Measurements from ENCODE around the gene INF2. TPM values are rescaled to one million over a fixed set of nuclear protein-coding genes. Genes with fewer than 3 reads are reported as not detected.
A peak's percentile ranks its signal among the peaks of the same experiment; 100 is the strongest.

The INF2 gene
- total RNA-seq, 1 donor from 2014 or later: 249 TPM

DNA sequence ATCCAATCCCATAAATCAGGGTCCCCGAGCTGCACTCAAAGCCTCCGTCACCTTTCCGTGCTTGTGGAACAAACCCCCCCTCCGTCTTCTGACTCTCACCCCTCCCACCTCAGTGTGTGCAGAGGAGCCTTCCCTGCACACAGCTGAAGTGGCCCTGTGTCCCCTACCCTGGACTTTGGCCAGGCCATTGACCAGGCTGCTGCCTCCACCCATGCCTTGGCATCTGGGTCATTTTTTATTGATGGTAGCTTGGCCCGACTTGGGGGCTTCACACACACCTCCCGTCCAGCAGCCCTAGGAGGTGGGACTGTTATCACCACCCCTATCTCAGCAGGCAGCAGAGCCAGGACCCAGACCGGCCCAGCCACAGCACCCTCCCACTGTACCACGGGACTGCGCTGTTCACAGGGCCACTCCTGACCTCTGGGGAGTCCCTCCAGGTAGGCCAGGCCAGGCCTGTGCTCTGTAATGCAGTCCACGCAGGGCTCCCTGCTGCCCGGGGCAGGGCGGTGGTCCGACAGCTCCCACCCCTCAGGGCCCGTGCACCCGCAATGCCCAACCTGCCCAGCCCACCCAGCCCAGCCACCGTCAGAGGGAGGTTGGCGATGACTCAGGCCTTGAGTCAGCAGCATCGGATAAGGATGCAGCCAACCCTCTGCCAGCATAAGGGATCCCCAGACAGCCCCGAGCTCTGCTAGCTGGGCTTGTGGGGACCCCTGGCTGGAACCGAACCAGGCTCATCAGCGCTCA lies 9.2 kb upstream of the INF2 start:
- Histone ChIP-seq H3K4me3 (peak overlapping the region in 1 of 2 donors; percentile 58), H3K36me3 (no peaks in the 10 kb centered on the region), H3K27ac (peak overlapping the region; percentile 85 to 89), H3K9me3 (no peaks in the 10 kb centered on the region), H3K4me1 (peaks cover 45 to 52% of the 10 kb centered on the region in 2 donors), H3K27me3 (no peaks in the 10 kb centered on the region)
- intact Hi-C loops (cut with DNase I): loop anchor here (2.0 to 10.0 kb wide), 5 partner anchors 29 to 805 kb away; partner anchors contain the start of genes AHNAK2, CRIP1 and SIVA1
- peak; percentile 46 to 87 for DNase-seq (ENCODE audit: low spot score in 2 of 2)
- TF ChIP-seq CTCF (IDR thresholded peaks at IDR 0.05): no peak

DNA sequence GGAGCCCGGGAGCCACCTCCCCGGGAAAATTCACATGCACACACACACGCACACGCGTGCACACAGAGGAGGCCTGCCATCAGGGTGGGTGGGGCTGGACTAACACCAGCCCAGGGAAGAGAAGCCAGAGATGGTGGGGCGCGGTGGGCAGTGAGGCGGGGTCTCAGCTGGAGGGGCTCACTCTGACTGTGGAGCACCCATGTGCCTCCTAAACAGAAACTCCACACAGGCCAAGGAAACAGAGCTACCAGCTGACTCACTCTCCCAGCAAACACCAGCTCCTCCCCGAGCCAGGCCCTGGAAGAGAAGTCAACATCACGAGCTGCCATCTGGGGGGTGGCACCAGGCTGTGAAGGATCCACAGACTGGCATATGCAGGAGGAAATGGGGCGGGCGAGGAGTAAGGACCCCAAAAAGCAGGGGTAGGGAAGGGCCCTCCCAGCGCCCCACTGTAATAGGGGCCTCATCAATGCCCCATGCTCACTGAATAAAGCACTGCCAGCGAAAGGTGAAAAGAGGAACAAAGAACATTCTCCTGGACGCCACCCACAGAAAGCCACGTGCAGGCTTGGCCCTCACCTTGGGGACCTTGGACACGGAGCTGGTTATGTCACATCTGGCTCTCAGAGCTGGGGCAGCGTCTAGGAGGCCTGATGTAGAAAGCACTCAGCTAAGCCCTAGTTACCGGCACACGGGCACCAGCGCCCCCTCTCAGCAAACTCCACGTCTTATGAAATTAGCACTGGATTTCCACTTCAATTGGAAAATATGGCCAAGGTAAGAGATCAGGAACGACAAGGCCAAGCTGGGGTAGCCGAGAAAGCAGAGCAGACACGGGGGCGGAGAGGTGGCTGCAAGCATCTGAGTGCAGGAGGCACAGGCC lies 8.4 kb upstream of the INF2 start:
- H3K4me1 ChIP-seq: peaks cover 45 to 52% of the 10 kb centered on the region in 2 donors
- H3K9me3 ChIP-seq: no peaks in the 10 kb centered on the region
- peak; percentile 76 to 91 for DNase-seq (ENCODE audit: low spot score in 2 of 2)
- peak overlapping the region; percentile 5 to 58 for H3K4me3 ChIP-seq
- peak overlapping the region; percentile 85 to 89 for H3K27ac ChIP-seq
- intact Hi-C loops (cut with DNase I): loop anchor here (1.0 to 10.0 kb wide), 6 partner anchors 8 to 804 kb away; partner anchors contain the start of genes AHNAK2, CRIP1, INF2 and SIVA1
- TF ChIP-seq CTCF (IDR thresholded peaks at IDR 0.05): peak in 1 of 3 experiments; percentile 31
- no peaks in the 10 kb centered on the region for H3K27me3 ChIP-seq
- H3K36me3 ChIP-seq: no peaks in the 10 kb centered on the region

GRCh38 chr14:104681689-104682074 lies 7.7 kb upstream of the INF2 start:
- peak overlapping the region; percentile 85 to 89 for H3K27ac ChIP-seq
- peak overlapping the region; percentile 5 to 58 for H3K4me3 ChIP-seq
- H3K27me3 ChIP-seq: no peaks in the 10 kb centered on the region
- H3K4me1 ChIP-seq: peaks cover 45 to 52% of the 10 kb centered on the region in 2 donors
- no peaks in the 10 kb centered on the region for H3K9me3 ChIP-seq
- peak; percentile 66 to 91 for DNase-seq (ENCODE audit: low spot score in 2 of 2)
- H3K36me3 ChIP-seq: no peaks in the 10 kb centered on the region
- intact Hi-C loops (cut with DNase I): loop anchor here (1.0 to 10.0 kb wide), 6 partner anchors 8 to 803 kb away; partner anchors contain the start of genes AHNAK2, CRIP1, INF2 and SIVA1
- TF ChIP-seq CTCF (IDR thresholded peaks at IDR 0.05): no peak

DNA sequence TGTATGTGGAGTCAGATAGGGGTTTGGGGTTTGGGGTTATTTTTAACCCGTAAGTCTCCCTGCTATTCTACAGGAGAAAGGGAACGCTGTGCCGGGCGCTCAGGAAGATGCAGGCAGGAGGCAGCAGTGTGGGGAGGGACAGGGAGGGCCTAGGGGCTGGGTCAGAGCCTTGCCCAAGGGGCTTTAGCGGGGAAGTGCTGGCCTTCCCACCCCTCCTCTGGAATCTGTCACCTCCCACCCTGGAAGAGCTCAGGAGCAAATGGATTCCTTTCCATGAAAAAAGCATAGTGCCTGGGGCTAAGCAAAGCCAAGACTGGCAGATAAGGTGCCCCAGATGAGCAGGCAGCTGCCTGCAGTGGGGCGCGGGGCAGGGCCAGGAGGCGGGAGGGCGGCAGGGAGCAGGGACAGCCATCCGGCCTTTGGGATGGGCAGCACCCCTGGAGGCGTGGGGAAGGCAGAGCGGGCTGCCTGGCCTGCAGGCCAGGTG lies 7.3 kb upstream of the INF2 start:
- H3K27ac ChIP-seq: peak overlapping the region; percentile 85 to 89
- peak overlapping the region; percentile 5 to 58 for H3K4me3 ChIP-seq
- no peaks in the 10 kb centered on the region for H3K36me3 ChIP-seq
- no peaks in the 10 kb centered on the region for H3K9me3 ChIP-seq
- peaks cover 44 to 50% of the 10 kb centered on the region in 2 donors for H3K4me1 ChIP-seq
- TF ChIP-seq CTCF (IDR thresholded peaks at IDR 0.05): no peak
- DNase-seq (ENCODE audit: low spot score in 2 of 2): peak in 1 of 2 donors; percentile 61
- intact Hi-C loops (cut with DNase I): loop anchor here (10.0 kb wide), 2 partner anchors 293 to 803 kb away; partner anchors contain the start of genes AHNAK2 and CRIP1
- H3K27me3 ChIP-seq: no peaks in the 10 kb centered on the region
